Measurements from ENCODE around the gene AKT1. TPM values are rescaled to one million over a fixed set of nuclear protein-coding genes. Genes with fewer than 3 reads are reported as not detected.

AKT1 gene
- total and polyA plus RNA-seq, 2 of the 13 experiments (the other 11 are each of a cell fraction or from before 2014, with no cell fraction given) = 96.2 to 116 TPM

GRCh38 chr14:104827177-104828055 lies 31.9 kb upstream of the AKT1 start (continued):
- TF ChIP-seq AGO2 (optimal IDR thresholded peaks at IDR 0.05; ENCODE audit: low read depth, low read length) (peak; percentile 40), ZNF788 (CRISPR knock-in tag; IDR thresholded peaks at IDR 0.05; ENCODE audit: borderline replicate concordance) (peak; percentile 45; the same call in 1 of the 2 replicates), PHF8 (CRISPR knock-in tag; IDR thresholded peaks at IDR 0.05) (peak; percentile 42; the same call in 1 of the 2 replicates), ZNF790 (CRISPR knock-in tag; IDR thresholded peaks at IDR 0.05; ENCODE audit: borderline replicate concordance) (no peak), ZFY (CRISPR knock-in tag; IDR thresholded peaks at IDR 0.05) (peak; percentile 27; the same call in 1 of the 2 replicates), ZNF143 (CRISPR knock-in tag; IDR thresholded peaks at IDR 0.05) (0 out of 2 replicates have a peak, but pooled peaks have one; percentile 33), HNF1B (CRISPR knock-in tag; IDR thresholded peaks at IDR 0.05) (peak; percentile 16; the same call in 1 of the 2 replicates), HMGXB4 (CRISPR knock-in tag; IDR thresholded peaks at IDR 0.05; ENCODE audit: borderline replicate concordance in 1 of 2, low read depth in 1 of 2) (peak; percentile 46 to 62; a peak in 1 of 4 replicates), SP1 (IDR thresholded peaks at IDR 0.05) (no peak), SP1 (CRISPR knock-in tag; IDR thresholded peaks at IDR 0.05) (0 out of 2 replicates have a peak, but pooled peaks have one; percentile 15), BCL3 (CRISPR knock-in tag; IDR thresholded peaks at IDR 0.05) (0 out of 2 replicates have a peak, but pooled peaks have one; percentile 30), ZHX1 (CRISPR knock-in tag; IDR thresholded peaks at IDR 0.05; ENCODE audit: low read depth) (no peak), ZBTB7A (CRISPR knock-in tag; IDR thresholded peaks at IDR 0.05) (peak; percentile 86; the same call in 1 of the 2 replicates), ZNF605 (CRISPR knock-in tag; IDR thresholded peaks at IDR 0.05) (peak; percentile 24; the same call in 1 of the 2 replicates), HMGXB3 (CRISPR knock-in tag; IDR thresholded peaks at IDR 0.05; ENCODE audit: borderline replicate concordance) (no peak; the same call in 1 of the 2 replicates)
